Choroid plexus epithelial cell (primary cell): ENCODE data around the gene TMEM121B.
A peak's percentile ranks its signal among the peaks of the same experiment; 100 is the strongest.

ENCODE experiments used
- DNase-seq: peaks from one replicate; pipeline ENCODE4 v3.0.0-alpha.2; 2010; ENCODE audit warnings: low read depth
- H3K4me3 ChIP-seq: 2 replicates; pipeline ENCODE4 v1.5.1; 2011; ENCODE audit warnings: low read depth, mild to moderate bottlenecking, control low read depth, low read length, moderate library complexity
- TF ChIP-seq, protein P1 (sequence below): conservative IDR thresholded peaks from 2 replicates; pipeline ENCODE4 v1.5.1; 2011; ENCODE audit warnings: low read depth, mild to moderate bottlenecking, control low read depth, inconsistent platforms, low read length, moderate library complexity

The TMEM121B gene

DNA sequence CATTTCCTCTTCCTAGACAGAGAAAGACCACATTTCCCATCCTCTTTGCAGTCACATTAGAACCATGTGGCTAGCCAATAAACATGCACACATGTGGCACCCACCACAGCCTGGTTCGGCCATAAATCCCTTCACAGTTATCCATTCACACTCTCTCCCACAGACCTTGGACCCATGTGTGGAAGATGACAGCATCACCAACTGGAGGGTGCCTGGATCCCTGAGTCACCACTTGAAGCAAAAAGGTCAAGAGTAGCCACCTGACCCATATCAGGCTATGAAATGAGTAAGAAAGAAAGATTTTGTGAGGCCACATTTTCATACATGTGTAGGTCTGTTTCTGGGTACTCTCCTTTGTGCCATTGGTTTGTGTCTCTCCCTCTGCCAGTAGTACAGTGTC lies 9.0 kb upstream of the TMEM121B start:
- no peak for DNase-seq
- TF ChIP-seq, protein P1, sequence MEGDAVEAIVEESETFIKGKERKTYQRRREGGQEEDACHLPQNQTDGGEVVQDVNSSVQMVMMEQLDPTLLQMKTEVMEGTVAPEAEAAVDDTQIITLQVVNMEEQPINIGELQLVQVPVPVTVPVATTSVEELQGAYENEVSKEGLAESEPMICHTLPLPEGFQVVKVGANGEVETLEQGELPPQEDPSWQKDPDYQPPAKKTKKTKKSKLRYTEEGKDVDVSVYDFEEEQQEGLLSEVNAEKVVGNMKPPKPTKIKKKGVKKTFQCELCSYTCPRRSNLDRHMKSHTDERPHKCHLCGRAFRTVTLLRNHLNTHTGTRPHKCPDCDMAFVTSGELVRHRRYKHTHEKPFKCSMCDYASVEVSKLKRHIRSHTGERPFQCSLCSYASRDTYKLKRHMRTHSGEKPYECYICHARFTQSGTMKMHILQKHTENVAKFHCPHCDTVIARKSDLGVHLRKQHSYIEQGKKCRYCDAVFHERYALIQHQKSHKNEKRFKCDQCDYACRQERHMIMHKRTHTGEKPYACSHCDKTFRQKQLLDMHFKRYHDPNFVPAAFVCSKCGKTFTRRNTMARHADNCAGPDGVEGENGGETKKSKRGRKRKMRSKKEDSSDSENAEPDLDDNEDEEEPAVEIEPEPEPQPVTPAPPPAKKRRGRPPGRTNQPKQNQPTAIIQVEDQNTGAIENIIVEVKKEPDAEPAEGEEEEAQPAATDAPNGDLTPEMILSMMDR: no peak
- H3K4me3 ChIP-seq: no peak overlapping the region

DNA sequence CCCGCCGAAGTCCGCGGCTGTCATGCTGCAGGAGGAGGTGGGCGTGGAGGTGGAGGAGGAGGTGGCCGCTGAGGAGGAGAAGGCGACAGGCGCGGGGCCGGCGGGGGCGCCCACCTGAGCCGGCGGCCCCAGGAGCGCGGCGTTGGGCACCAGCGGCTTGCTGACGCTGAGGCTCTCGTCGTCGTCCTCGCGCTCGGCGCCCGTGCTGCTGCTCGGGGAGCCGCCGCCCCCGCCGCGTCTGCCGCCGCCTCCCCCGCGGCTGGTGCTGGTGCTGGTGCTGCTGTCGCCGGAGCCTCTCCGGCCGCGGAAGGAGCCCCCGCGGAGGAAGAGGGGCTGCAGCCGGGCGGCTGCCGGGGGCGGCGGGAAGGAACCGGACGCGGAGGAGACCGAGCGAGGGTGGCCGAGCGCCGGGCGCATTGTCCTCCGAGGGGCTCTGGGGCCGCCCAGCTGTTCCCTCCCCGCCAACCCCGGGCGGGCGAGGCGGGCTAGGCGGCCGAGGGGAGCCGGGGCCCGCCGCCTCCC lies 388 bp downstream of the TMEM121B start:
- TF ChIP-seq, protein P1: no peak
- DNase-seq: no peak
- H3K4me3 ChIP-seq: peak overlapping the region; percentile 42

DNA sequence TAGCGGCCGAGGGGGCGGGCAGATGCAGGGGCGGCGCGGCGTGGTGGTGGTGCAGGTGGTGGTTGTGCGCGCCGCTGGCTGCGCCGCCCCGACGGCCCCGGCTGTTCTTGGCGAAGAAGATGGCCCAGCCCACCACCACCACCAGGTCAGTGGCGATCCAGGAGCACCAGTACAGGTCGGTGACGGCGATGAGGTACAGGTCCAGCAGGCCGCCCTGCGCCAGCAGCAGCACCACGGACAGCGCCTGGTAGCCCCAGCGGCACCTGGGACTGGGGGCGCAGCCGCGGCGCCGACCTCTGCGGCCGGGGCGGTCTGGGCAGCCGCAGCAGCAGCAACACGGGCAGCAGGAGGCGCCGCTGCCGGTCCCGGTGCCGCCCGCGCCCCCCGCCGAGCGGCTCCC lies 879 bp downstream of the TMEM121B start:
- no peak overlapping the region for H3K4me3 ChIP-seq
- peak; percentile 50 for DNase-seq
- TF ChIP-seq, protein P1: no peak

DNA sequence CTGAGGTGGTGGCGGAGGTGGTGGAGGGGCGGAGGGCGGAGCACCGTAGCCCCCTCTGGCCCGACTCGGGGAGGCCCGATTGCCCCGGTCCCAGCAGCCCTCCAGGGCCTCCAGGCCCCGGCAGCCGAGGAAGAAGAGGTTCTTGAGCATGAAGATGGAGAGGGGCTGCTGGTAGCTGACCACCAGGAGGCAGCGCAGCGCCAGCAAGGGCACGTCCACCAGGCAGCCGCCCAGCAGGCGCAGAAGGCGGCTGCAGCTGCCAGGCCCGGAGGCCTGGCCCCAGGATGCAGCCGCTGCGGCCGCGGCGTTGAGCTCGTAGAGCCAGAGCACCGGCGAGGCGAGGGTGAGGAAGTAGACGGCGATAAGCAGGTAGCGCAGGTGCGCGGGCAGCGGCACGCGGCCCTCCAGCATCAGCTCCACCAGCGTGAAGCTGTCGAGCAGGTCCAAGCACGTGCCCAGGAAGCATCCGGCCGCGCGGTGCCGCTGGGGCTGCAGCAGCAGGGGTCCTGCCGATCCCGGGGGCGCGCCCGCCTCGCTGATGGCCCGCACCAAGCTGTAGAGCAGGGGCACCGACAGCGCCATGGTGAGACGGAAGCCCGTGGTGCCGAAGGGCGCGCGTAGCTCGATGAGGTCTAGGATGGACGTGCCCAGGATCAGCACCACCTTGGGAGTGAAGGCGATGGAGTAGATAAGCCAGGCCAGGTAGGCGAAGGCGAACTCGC lies 1.5 kb downstream of the TMEM121B start:
- TF ChIP-seq, protein P1: peak; percentile 40
- peak; percentile 16 for DNase-seq
- no peak overlapping the region for H3K4me3 ChIP-seq

DNA sequence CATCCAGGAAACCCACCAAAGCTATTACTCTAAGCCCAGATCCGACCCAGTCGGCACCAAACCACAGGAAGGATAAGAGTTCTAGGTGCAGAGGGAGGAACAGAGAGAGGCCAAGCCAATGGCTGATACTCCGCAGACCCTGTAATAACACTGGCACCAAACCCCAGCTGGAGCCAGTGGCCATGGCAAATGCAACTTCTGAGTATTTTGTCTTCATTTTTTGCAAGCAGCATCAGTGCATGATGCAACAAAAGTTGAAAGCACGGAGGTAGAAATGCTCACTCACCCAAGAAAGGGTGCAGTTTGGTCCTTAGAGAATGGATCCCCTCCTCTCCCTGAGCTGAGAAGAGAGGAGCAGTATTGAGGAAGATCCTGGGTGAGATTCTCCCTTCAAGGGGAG lies 2.8 kb downstream of the TMEM121B start:
- no peak overlapping the region for H3K4me3 ChIP-seq
- TF ChIP-seq, protein P1: no peak
- DNase-seq: no peak

DNA sequence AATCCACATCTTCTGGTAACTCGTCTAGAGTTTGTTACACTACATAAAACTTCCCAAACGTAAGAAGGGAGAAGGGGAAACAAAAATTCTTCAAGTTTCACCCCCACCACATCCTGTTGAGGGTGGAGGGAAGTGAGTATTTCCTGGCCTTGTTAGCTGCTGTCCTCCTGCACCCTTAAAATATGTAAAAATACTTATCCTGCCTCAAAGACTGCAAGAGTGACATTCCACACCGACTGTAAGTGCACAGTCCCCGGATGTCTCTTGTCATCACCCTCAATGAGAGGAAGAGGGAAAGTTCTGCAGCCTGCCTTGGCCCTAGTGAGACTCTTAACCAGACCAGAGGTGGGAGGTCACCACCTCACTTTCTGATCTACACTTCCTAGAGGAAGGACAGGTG lies 3.3 kb downstream of the TMEM121B start:
- DNase-seq: no peak
- H3K4me3 ChIP-seq: no peak overlapping the region

More for the DNA sequence above, 3.3 kb downstream of the TMEM121B start:
- TF ChIP-seq, protein P1: no peak
